ENCODE data around the gene NIM1K. TPM values are rescaled to one million over a fixed set of nuclear protein-coding genes. Genes with fewer than 3 reads are reported as not detected.

NIM1K gene
- total and polyA plus RNA-seq, 2 donors (not counting 3 experiments of a cell fraction or from before 2014, with no cell fraction given), result 0.04 to 0.49 TPM

DNA sequence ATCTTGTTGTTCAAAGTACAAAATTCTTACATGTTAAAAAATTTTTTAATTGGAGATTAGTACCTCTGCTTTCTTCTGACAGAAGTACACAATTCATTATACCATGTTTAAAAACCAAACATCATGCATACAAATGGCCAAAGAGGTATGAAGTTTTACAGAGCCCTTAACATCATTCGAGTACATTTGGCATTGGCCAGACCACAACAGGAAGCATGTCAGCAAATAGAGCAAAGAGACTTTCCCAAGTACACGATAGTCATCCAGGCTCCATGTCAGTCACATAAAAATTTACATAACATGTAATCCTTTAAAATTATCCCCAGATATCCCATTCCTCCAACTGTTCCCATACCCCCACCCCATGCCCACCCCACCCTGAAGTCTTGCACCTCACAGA is 98.7 kb downstream of the NIM1K start:
- H3K36me3 ChIP-seq (ENCODE audit: control insufficient read depth in 2 of 2, extremely low read depth in 1 of 2, insufficient read depth in 2 of 2, low read length in 2 of 2), result peaks cover 12 to 36% of the 10 kb centered on the region in 2 experiments
- H4K20me1 ChIP-seq (replicated peaks; ENCODE audit: control insufficient read depth, extremely low read depth, insufficient read depth, low read length), result peaks cover 5% of the 10 kb centered on the region
- no peak overlapping the region for H3K4me3 ChIP-seq (replicated peaks in 1 of 3; ENCODE audit: insufficient read depth in 1 of 3, low read depth in 1 of 3, low read length in 3 of 3)
- H3K4me2 ChIP-seq (ENCODE audit: insufficient read depth, low read length), result no peak overlapping the region
- no peak overlapping the region for H3K9ac ChIP-seq (replicated peaks; ENCODE audit: extremely low read depth, insufficient read depth, low read length)
- BruUV-seq (replicated peaks), result TSS peak; percentile 42
- ChIA-PET CTCF (no interaction called here), POLR2A (no interaction called here)
- no peaks in the 10 kb centered on the region for H3K4me1 ChIP-seq (ENCODE audit: control insufficient read depth, extremely low read depth, insufficient read depth, low read length)
- H3K9me1 ChIP-seq (replicated peaks; ENCODE audit: control insufficient read depth, extremely low read depth, insufficient read depth, low read length), result no peaks in the 10 kb centered on the region
- intact Hi-C loops (cut with micrococcal nuclease), result no loop called here
- no peak for DNase-seq (ENCODE audit: low read depth, low spot score)
- H3K27me3 ChIP-seq (ENCODE audit: control insufficient read depth in 2 of 2, insufficient read depth in 2 of 2, low read length in 2 of 2), result no peaks in the 10 kb centered on the region
- H3K27ac ChIP-seq (ENCODE audit: insufficient read depth, low read depth, low read length), result no peak overlapping the region
- no peak for FAIRE-seq
- no peak overlapping the region for H2AFZ ChIP-seq (ENCODE audit: low read depth, low read length)
- dilution Hi-C loops (cut with MboI; ENCODE audit: extremely low pct_ligation_motif_present, low sequenced_read_pairs), result no loop called here
- H3K9me3 ChIP-seq (replicated peaks; ENCODE audit: control insufficient read depth, insufficient read depth, low read length), result no peaks in the 10 kb centered on the region
- no peaks in the 10 kb centered on the region for H3K79me2 ChIP-seq (ENCODE audit: control insufficient read depth, insufficient read depth, low read length)
- TF ChIP-seq FOS (IDR thresholded peaks at IDR 0.05; ENCODE audit: borderline replicate concordance, insufficient read depth, low read length), result no peak
- no peak for TF ChIP-seq POLR2AphosphoS5 (IDR thresholded peaks at IDR 0.05; ENCODE audit: insufficient read depth, low read depth, low read length)
- TF ChIP-seq, protein P1, sequence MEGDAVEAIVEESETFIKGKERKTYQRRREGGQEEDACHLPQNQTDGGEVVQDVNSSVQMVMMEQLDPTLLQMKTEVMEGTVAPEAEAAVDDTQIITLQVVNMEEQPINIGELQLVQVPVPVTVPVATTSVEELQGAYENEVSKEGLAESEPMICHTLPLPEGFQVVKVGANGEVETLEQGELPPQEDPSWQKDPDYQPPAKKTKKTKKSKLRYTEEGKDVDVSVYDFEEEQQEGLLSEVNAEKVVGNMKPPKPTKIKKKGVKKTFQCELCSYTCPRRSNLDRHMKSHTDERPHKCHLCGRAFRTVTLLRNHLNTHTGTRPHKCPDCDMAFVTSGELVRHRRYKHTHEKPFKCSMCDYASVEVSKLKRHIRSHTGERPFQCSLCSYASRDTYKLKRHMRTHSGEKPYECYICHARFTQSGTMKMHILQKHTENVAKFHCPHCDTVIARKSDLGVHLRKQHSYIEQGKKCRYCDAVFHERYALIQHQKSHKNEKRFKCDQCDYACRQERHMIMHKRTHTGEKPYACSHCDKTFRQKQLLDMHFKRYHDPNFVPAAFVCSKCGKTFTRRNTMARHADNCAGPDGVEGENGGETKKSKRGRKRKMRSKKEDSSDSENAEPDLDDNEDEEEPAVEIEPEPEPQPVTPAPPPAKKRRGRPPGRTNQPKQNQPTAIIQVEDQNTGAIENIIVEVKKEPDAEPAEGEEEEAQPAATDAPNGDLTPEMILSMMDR (IDR thresholded peaks at IDR 0.05; ENCODE audit: extremely low read depth in 1 of 2, insufficient read depth in 1 of 2, low read depth in 1 of 2, low read length in 2 of 2), result no peak
- TF ChIP-seq, protein P2, sequence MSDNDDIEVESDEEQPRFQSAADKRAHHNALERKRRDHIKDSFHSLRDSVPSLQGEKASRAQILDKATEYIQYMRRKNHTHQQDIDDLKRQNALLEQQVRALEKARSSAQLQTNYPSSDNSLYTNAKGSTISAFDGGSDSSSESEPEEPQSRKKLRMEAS (IDR thresholded peaks at IDR 0.05; ENCODE audit: insufficient read depth, insufficient read length), result no peak
- TF ChIP-seq GATA2 (IDR thresholded peaks at IDR 0.05; ENCODE audit: insufficient read depth, insufficient read length, low read depth, low read length), result no peak
- no peak for TF ChIP-seq POLR2A (IDR thresholded peaks at IDR 0.05; ENCODE audit: low read depth, low read length)
